Natural killer cell (primary cell): ENCODE data around the gene CHCHD3. TPM values are rescaled to one million over a fixed set of nuclear protein-coding genes. Genes with fewer than 3 reads are reported as not detected.

Source experiments
- ATAC-seq, 3 donors: fragments of 150-1000 bp in 2 of 3; fragments of 200-7000 bp in 1 of 3; cut with Tn5 transposase; 1 replicate in 1 of 3; 2 replicates in 2 of 3; pipeline ENCODE4 v1.10.0; 2021; ENCODE audit warnings: mild to moderate bottlenecking in 2 of 3, moderate library complexity in 2 of 3
- DNase-seq, 2 donors: peaks; one replicate each; pipeline versions ENCODE4 v3.0.0 to v3.0.0-alpha.2; 2013 to 2021; ENCODE audit warnings: mixed read lengths in 1 of 2
- H3K27ac ChIP-seq: one replicate; pipeline ENCODE4 v1.5.1; 2013; ENCODE audit warnings: mild to moderate bottlenecking, low read length
- H3K27me3 ChIP-seq: one replicate; pipeline ENCODE4 v1.6.1; 2013; ENCODE audit warnings: low read length; ENCODE audit not compliant: control insufficient read depth, insufficient read depth
- H3K36me3 ChIP-seq: one replicate; pipeline ENCODE4 v1.6.1; 2013; ENCODE audit warnings: low read length; ENCODE audit not compliant: control insufficient read depth, insufficient read depth
- H3K4me1 ChIP-seq: one replicate; pipeline ENCODE4 v1.6.1; 2013; ENCODE audit warnings: low read length; ENCODE audit not compliant: control insufficient read depth, insufficient read depth
- H3K4me3 ChIP-seq: one replicate; pipeline ENCODE4 v1.5.1; 2013; ENCODE audit warnings: low read length
- H3K9me3 ChIP-seq: one replicate; pipeline ENCODE4 v1.6.1; 2013; ENCODE audit warnings: low read length; ENCODE audit not compliant: control insufficient read depth, insufficient read depth
- H3K27ac Mint-ChIP-seq, 2 donors: one replicate each; pipeline ENCODE4 v1.8.0; 2022; ENCODE audit warnings: mild to moderate bottlenecking in 2 of 2, mixed read lengths in 2 of 2, moderate library complexity in 1 of 2
- H3K27me3 Mint-ChIP-seq, 2 donors: one replicate each; pipeline ENCODE4 v1.8.0; 2022; ENCODE audit warnings: low read depth in 2 of 2, mixed read lengths in 2 of 2
- H3K36me3 Mint-ChIP-seq: one replicate; pipeline ENCODE4 v1.8.0; 2022; ENCODE audit warnings: mixed read lengths
- H3K4me1 Mint-ChIP-seq, 2 donors: one replicate each; pipeline ENCODE4 v1.8.0; 2022; ENCODE audit warnings: mixed read lengths in 2 of 2
- H3K4me3 Mint-ChIP-seq: one replicate; pipeline ENCODE4 v1.8.0; 2022; ENCODE audit warnings: mild to moderate bottlenecking, moderate library complexity, mixed read lengths
- H3K9me3 Mint-ChIP-seq, 2 donors: one replicate each; pipeline ENCODE4 v1.8.0; 2022; ENCODE audit warnings: mixed read lengths in 2 of 2
- CTCF ChIP-seq: fragments of 200-600 bp; IDR thresholded peaks from one replicate; pipeline ENCODE4 v1.8.0; 2022; ENCODE audit warnings: antibody characterized with exemption
- WGBS: methylation state at CpG from one replicate; pipeline ENCODE4 v1.1.7; 2013; ENCODE audit warnings: missing lambda C conversion rate; ENCODE audit not compliant: insufficient coverage; 5-methylcytosine and 5-hydroxymethylcytosine counted together
- intact Hi-C: fragments of 100-400 bp; cut with micrococcal nuclease; formaldehyde crosslinking; loops from one replicate; pipeline ENCODE4 v1.14.2; 2022
- total RNA-seq, 4 donors: library from RNA; stranded (reverse); fragments of 120-200 nt in 1 of 4; gene quantifications; one replicate each; pipeline versions ENCODE4 v1.2.3 to v1.2.4, GENCODE V29; 2013 to 2022

CHCHD3 gene
- total RNA-seq, 3 donors from 2014 or later (not counting 1 experiment from before 2014, with no cell fraction given): 35.2 to 41.0 (median 35.9) TPM

- H3K4me1 ChIP-seq: no peaks in the 10 kb centered on the region
- no peak for TF ChIP-seq CTCF
These were observed 26.1 kb upstream of the CHCHD3 start for GRCh38 chr7:133108023-133108422.

GRCh38 chr7:133102276-133103060 lies 20.6 kb upstream of the CHCHD3 start:
- Mint-ChIP-seq H3K27me3 (peaks cover 4 to 18% of the 10 kb centered on the region in 2 donors), H3K4me1 (no peaks in the 10 kb centered on the region), H3K36me3 (no peaks in the 10 kb centered on the region), H3K27ac (no peak overlapping the region), H3K9me3 (no peaks in the 10 kb centered on the region), H3K4me3 (no peak overlapping the region)
- ATAC-seq (no peak), DNase-seq (no peak)
- H3K36me3 ChIP-seq: no peaks in the 10 kb centered on the region
- WGBS: 85% methylated on average over 6 of the region's 6 CpGs
- H3K27ac ChIP-seq: no peak overlapping the region
- no peak for TF ChIP-seq CTCF
- H3K9me3 ChIP-seq: no peaks in the 10 kb centered on the region
- H3K27me3 ChIP-seq: no peaks in the 10 kb centered on the region
- H3K4me3 ChIP-seq: no peak overlapping the region
- no peaks in the 10 kb centered on the region for H3K4me1 ChIP-seq
- intact Hi-C loops: no loop called here

More at GRCh38 chr7:133108023-133108422, 26.1 kb upstream of the CHCHD3 start:
- H3K36me3 ChIP-seq: no peaks in the 10 kb centered on the region
- H3K27ac Mint-ChIP-seq: no peak overlapping the region
- no peak for ATAC-seq
- H3K9me3 Mint-ChIP-seq: no peaks in the 10 kb centered on the region
- no peaks in the 10 kb centered on the region for H3K4me1 Mint-ChIP-seq
- no peaks in the 10 kb centered on the region for H3K36me3 Mint-ChIP-seq
- no peaks in the 10 kb centered on the region for H3K9me3 ChIP-seq
- no peak overlapping the region for H3K27ac ChIP-seq
- H3K27me3 Mint-ChIP-seq: peaks cover 14 to 33% of the 10 kb centered on the region in 2 donors
- no peak overlapping the region for H3K4me3 Mint-ChIP-seq
- intact Hi-C loops: no loop called here
- 40% methylated on average over 1 of the region's 1 CpG for WGBS
- no peaks in the 10 kb centered on the region for H3K27me3 ChIP-seq
- H3K4me3 ChIP-seq: no peak overlapping the region
- no peak for DNase-seq

- intact Hi-C loops: no loop called here
- Histone ChIP-seq H3K4me1 (no peaks in the 10 kb centered on the region), H3K27ac (no peak overlapping the region), H3K36me3 (no peaks in the 10 kb centered on the region), H3K27me3 (no peaks in the 10 kb centered on the region), H3K4me3 (no peak overlapping the region), H3K9me3 (no peaks in the 10 kb centered on the region)
- H3K4me1 Mint-ChIP-seq: no peaks in the 10 kb centered on the region
- H3K36me3 Mint-ChIP-seq: no peaks in the 10 kb centered on the region
- no peak overlapping the region for H3K27ac Mint-ChIP-seq
- no peak for TF ChIP-seq CTCF
- H3K27me3 Mint-ChIP-seq: peaks cover 9 to 33% of the 10 kb centered on the region in 2 donors
- H3K4me3 Mint-ChIP-seq: no peak overlapping the region
- ATAC-seq (no peak), DNase-seq (no peak)
- no peaks in the 10 kb centered on the region for H3K9me3 Mint-ChIP-seq
- whole genome bisulfite sequencing: 94% methylated on average over 2 of the region's 3 CpGs
These were observed 17.9 kb upstream of the CHCHD3 start for GRCh38 chr7:133099633-133100286.
